GM19099 (cell line): ENCODE measurements around the gene HOXD13.

Source experiments
- POLR2A ChIP-seq: IDR thresholded peaks from 3 replicates; pipeline ENCODE4 v1.6.1; 2011; ENCODE audit warnings: low read depth; ENCODE audit not compliant: insufficient read length; ENCODE audit errors: extremely low read depth

Gene HOXD13

GRCh38 chr2:176124947-176125771 is 32.6 kb downstream of the HOXD13 start:
- TF ChIP-seq POLR2A = no peak

GRCh38 chr2:176125772-176126054 is 33.2 kb downstream of the HOXD13 start:
- no peak for TF ChIP-seq POLR2A

GRCh38 chr2:176126929-176127773 is 34.6 kb downstream of the HOXD13 start:
- TF ChIP-seq POLR2A = no peak

- TF ChIP-seq POLR2A = no peak
Observed at GRCh38 chr2:176127774-176128072, 35.2 kb downstream of the HOXD13 start.

- TF ChIP-seq POLR2A = no peak
Observed at GRCh38 chr2:176128172-176128981, 35.9 kb downstream of the HOXD13 start.

GRCh38 chr2:176128982-176129796 is 36.7 kb downstream of the HOXD13 start, which contains the start of gene HOXD8:
Gene HOXD8 (plus strand): TSS chr2:176129705. CDS start chr2:176130367, 662 bp downstream.
- no peak for TF ChIP-seq POLR2A

GRCh38 chr2:176129813-176130146 is 37.3 kb downstream of the HOXD13 start:
- TF ChIP-seq POLR2A = no peak

- no peak for TF ChIP-seq POLR2A
Observed at GRCh38 chr2:176130147-176130956, 37.8 kb downstream of the HOXD13 start.

- TF ChIP-seq POLR2A = no peak
Observed at GRCh38 chr2:176130957-176131847, 38.7 kb downstream of the HOXD13 start.

GRCh38 chr2:176131848-176132158 is 39.3 kb downstream of the HOXD13 start:
- no peak for TF ChIP-seq POLR2A

GRCh38 chr2:176132205-176133171 is 40.0 kb downstream of the HOXD13 start:
- no peak for TF ChIP-seq POLR2A

- TF ChIP-seq POLR2A = no peak
Observed at GRCh38 chr2:176133389-176133788, 40.9 kb downstream of the HOXD13 start.
